Dermis microvascular lymphatic vessel endothelial cell (primary cell): Measurements from ENCODE around the gene DHX29. TPM values are rescaled to one million over a fixed set of nuclear protein-coding genes. Genes with fewer than 3 reads are reported as not detected.

Source experiments
- DNase-seq, 2 donors: peaks; one replicate each; pipeline versions ENCODE4 v3.0.0 to v3.0.0-alpha.2; 2010; ENCODE audit warnings: low read depth in 2 of 2
- total RNA-seq: library from RNA; depleted of rRNA; stranded (reverse); fragments of >200 nt; gene quantifications from 2 replicates; pipeline ENCODE4 v1.2.1, GENCODE V29; 2014

Gene DHX29
- total RNA-seq, 1 donor from 2014 or later, result 17.8 TPM

- DNase-seq, result no peak
Observed at GRCh38 chr5:55316837-55317236, 9.3 kb upstream of the DHX29 start.

- DNase-seq, result no peak
Observed at GRCh38 chr5:55316289-55316688, 8.8 kb upstream of the DHX29 start.

GRCh38 chr5:55313870-55314617, 6.5 kb upstream of the DHX29 start:
- no peak for DNase-seq

- peak in 1 of 2 donors; percentile 46 for DNase-seq
Observed at GRCh38 chr5:55308254-55308836, 851 bp upstream of the DHX29 start.

GRCh38 chr5:55306641-55307382, 682 bp downstream of the DHX29 start:
- DNase-seq, result peak in 1 of 2 donors; percentile 30

GRCh38 chr5:55305345-55305744, 2.1 kb downstream of the DHX29 start:
- no peak for DNase-seq

- DNase-seq, result no peak
Observed at GRCh38 chr5:55304584-55304983, 2.9 kb downstream of the DHX29 start.

GRCh38 chr5:55303238-55303690, 4.2 kb downstream of the DHX29 start:
- peak in 1 of 2 donors; percentile 84 for DNase-seq

- no peak for DNase-seq
Observed at GRCh38 chr5:55300890-55301289, 6.6 kb downstream of the DHX29 start.

- DNase-seq, result no peak
Observed at GRCh38 chr5:55294935-55295334, 12.6 kb downstream of the DHX29 start.

GRCh38 chr5:55290991-55291390, 16.5 kb downstream of the DHX29 start:
- DNase-seq, result no peak

- no peak for DNase-seq
Observed at GRCh38 chr5:55289808-55290207, 17.7 kb downstream of the DHX29 start.

GRCh38 chr5:55286411-55286933, 21.0 kb downstream of the DHX29 start:
- DNase-seq, result no peak

- no peak for DNase-seq
Observed at GRCh38 chr5:55278778-55279177, 28.7 kb downstream of the DHX29 start.

- no peak for DNase-seq
Observed at GRCh38 chr5:55276771-55277170, 30.7 kb downstream of the DHX29 start.

- no peak for DNase-seq
Observed at GRCh38 chr5:55258339-55258738, 49.2 kb downstream of the DHX29 start.

- DNase-seq, result no peak
Observed at GRCh38 chr5:55254802-55255201, 52.7 kb downstream of the DHX29 start.

GRCh38 chr5:55250064-55250463, 57.4 kb downstream of the DHX29 start:
- DNase-seq, result no peak

GRCh38 chr5:55241746-55242145, 65.7 kb downstream of the DHX29 start:
- no peak for DNase-seq

- DNase-seq, result no peak
Observed at GRCh38 chr5:55236800-55237199, 70.7 kb downstream of the DHX29 start.

GRCh38 chr5:55234121-55234700, 73.3 kb downstream of the DHX29 start:
- DNase-seq, result peak in 1 of 2 donors; percentile 9
